Common myeloid progenitor, CD34-positive (primary cell): ENCODE data around the gene MLST8.

ENCODE experiments used
- CTCF ChIA-PET: fragments of 350-600 bp; sonication (Branson Sonifier 250); formaldehyde crosslinking; loops from one replicate; lab custom pipeline; 2021; ENCODE audit warnings: antibody characterized with exemption; lab: Charles Lee
- POLR2A ChIA-PET: fragments of 350-600 bp; sonication (Branson Sonifier 250); formaldehyde crosslinking; loops from one replicate; lab custom pipeline; 2021; ENCODE audit warnings: antibody characterized with exemption; lab: Charles Lee
- DNase-seq, 3 donors: peaks; one replicate each; pipeline versions ENCODE4 v3.0.0 to v3.0.0-alpha.2; 2013
- H3K27ac ChIP-seq, 2 experiments: 1 replicate in 1 of 2; 2 replicates in 1 of 2; pipeline ENCODE4 v1.7.0; 2013; ENCODE audit warnings: inconsistent platforms in 2 of 2, low read length in 2 of 2, mild to moderate bottlenecking in 2 of 2, low read depth in 1 of 2, moderate library complexity in 1 of 2; ENCODE audit not compliant: severe bottlenecking in 2 of 2, insufficient read depth in 1 of 2, poor library complexity in 1 of 2
- H3K27me3 ChIP-seq, 5 experiments: replicated peaks in 2 of 5; 1 replicate in 3 of 5; 2 replicates in 2 of 5; pipeline versions ENCODE4 v1.6.1 to v1.7.0; 2013; ENCODE audit warnings: low read length in 4 of 5, mild to moderate bottlenecking in 2 of 5, moderate library complexity in 2 of 5, inconsistent platforms in 1 of 5; ENCODE audit not compliant: insufficient read depth in 5 of 5, control insufficient read depth in 4 of 5
- H3K36me3 ChIP-seq, 4 experiments: 1 replicate in 2 of 4; 2 replicates in 2 of 4; pipeline versions ENCODE4 v1.6.1 to v1.7.0; 2013; ENCODE audit warnings: low read length in 3 of 4, control low read depth in 1 of 4, mild to moderate bottlenecking in 1 of 4; ENCODE audit not compliant: control insufficient read depth in 4 of 4, insufficient read depth in 4 of 4
- H3K4me1 ChIP-seq, 4 experiments: 1 replicate in 3 of 4; 2 replicates in 1 of 4; pipeline versions ENCODE4 v1.6.1 to v1.7.1; 2013; ENCODE audit warnings: low read length in 3 of 4, mild to moderate bottlenecking in 3 of 4, control low read depth in 1 of 4, inconsistent platforms in 1 of 4, moderate library complexity in 1 of 4; ENCODE audit not compliant: control insufficient read depth in 4 of 4, insufficient read depth in 4 of 4; ENCODE audit errors: control extremely low read depth in 1 of 4
- H3K4me3 ChIP-seq, 7 experiments: 1 replicate in 4 of 7; 2 replicates in 3 of 7; pipeline versions ENCODE4 v1.5.1 to v1.7.0; 2013; ENCODE audit warnings: mild to moderate bottlenecking in 7 of 7, low read length in 6 of 7, moderate library complexity in 6 of 7, inconsistent platforms in 2 of 7, low read depth in 2 of 7, control low read depth in 1 of 7; ENCODE audit not compliant: insufficient read depth in 4 of 7, control insufficient read depth in 1 of 7; ENCODE audit errors: extremely low read depth in 1 of 7
- H3K9me3 ChIP-seq, 5 experiments: 1 replicate in 4 of 5; 2 replicates in 1 of 5; pipeline versions ENCODE4 v1.6.1 to v1.7.1; 2013; ENCODE audit warnings: low read length in 4 of 5, mild to moderate bottlenecking in 2 of 5, inconsistent platforms in 1 of 5, low read depth in 1 of 5, moderate library complexity in 1 of 5; ENCODE audit not compliant: control insufficient read depth in 4 of 5, insufficient read depth in 2 of 5; ENCODE audit errors: control extremely low read depth in 1 of 5
- WGBS: methylation state at CpG from one replicate; pipeline ENCODE4 v1.1.5; 2013; ENCODE audit not compliant: insufficient coverage; 5-methylcytosine and 5-hydroxymethylcytosine counted together

The MLST8 gene

DNA sequence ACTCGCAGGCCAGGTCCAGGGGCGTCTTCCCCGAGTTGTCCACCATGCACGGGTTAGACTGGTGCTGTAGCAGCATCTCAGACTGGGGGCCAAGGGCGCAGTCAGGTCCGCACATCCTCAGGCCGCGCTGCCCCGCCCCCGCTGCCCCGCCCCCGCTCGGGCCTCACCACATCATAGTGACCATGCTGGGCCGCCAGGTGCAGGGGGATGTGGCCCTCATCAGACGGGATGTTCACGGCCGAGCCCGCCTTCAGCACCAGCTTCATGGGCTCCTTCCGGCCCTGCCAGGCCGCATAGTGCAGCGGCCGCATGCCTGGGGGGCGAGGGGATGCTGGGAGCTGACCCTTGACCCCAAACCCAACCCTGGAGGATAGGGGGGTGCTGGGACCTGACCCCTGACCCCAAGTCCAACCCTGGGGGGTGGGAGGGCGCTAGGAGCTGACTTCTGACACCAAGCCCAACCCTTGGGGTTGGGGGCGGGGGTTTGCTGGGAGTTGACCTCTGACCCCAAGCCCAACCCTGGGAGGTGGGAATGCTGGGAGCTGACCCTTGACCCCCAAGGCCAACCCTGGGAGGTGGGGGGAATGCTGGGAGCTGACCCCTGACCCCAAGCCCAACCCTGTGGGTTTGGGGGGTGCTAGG lies 15.9 kb upstream of the MLST8 start:
- 98% methylated on average over 20 of the region's 25 CpGs for WGBS
- Histone ChIP-seq H3K4me3 (no peak overlapping the region), H3K36me3 (no peaks in the 10 kb centered on the region), H3K4me1 (no peaks in the 10 kb centered on the region), H3K9me3 (no peaks in the 10 kb centered on the region), H3K27me3 (peaks cover 0 to 12% (median 3%) of the 10 kb centered on the region in 5 experiments), H3K27ac (no peak overlapping the region)
- ChIA-PET POLR2A (no interaction called here), CTCF (no interaction called here)
- DNase-seq, result no peak

DNA sequence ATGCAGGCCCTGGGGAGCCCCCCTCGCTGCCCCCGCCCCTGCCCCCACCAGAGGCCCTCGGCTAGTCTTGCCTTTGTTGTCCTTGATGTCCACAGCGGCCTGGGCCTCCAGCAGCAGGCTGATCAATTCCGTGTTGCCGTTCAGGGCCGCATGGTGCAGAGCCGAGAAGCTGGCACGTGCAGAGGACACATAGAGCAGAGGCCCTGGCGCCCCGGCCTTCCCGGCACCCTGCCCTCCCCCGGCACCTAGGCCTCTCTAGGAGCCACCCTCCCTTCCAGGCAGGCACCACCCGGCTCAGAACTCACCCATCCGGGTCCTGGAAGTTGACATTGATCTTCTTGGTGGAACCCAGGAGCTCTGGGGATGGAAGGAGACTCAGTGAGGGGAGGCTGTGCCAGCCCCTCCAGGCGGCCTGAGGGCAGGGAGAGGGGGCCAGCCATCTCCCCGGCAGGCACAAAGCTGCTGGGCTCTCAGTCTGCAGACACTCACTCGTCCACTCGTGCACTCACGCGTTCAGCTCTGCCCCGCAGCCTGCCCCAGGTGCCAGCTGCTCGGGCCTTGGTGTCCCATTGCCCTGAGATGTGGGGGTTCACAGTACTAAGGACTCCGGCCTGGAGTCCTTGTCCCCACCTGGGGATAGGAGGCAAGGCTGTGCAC lies 15.1 kb upstream of the MLST8 start:
- Histone ChIP-seq H3K36me3 (no peaks in the 10 kb centered on the region), H3K9me3 (no peaks in the 10 kb centered on the region), H3K27me3 (peaks cover 0 to 20% (median 11%) of the 10 kb centered on the region in 5 experiments), H3K27ac (no peak overlapping the region), H3K4me3 (no peak overlapping the region), H3K4me1 (peaks cover 0 to 4% (median 2%) of the 10 kb centered on the region in 4 experiments)
- WGBS, result 97% methylated on average over 17 of the region's 24 CpGs
- ChIA-PET POLR2A (no interaction called here), CTCF (no interaction called here)
- no peak for DNase-seq

DNA sequence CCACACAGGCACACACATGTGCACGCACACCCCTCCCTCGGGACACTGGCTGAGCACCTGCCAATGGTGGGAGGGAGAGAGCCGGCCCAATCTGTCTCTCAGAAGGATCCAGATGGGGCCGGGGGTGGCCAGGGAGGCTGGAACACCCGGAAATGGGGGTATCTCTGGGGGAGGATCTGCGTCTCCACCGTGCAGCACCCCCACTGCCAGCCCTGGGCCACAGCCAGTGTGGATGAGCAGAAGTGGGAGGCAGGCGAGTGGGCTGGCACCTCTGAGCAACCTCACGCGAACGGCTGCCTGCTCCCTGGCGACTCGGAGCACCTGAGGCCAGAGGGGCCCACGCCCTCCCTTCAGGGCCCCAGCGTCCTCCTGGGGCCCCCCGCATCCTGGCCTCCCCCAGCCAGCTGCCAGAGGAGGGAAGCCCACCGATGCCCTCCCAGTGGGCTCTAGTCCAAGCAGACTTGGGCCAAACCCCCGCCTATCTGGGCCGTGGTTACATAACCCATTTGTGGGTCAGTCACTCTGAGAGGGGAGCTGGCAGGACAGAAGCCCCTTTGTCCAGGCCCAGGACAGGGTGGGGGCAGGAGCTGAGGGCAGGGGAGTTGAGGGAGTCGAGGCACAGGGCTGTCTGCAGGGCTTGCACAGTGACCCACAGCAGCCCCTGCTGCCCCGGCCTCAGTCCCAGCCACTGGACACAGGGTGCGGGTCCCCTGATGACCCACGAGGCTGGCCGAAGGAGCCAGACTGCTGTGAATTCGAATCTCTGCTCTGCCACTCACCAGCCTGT lies 14.4 kb upstream of the MLST8 start:
- Histone ChIP-seq H3K9me3 (no peaks in the 10 kb centered on the region), H3K36me3 (no peaks in the 10 kb centered on the region), H3K4me1 (peaks cover 0 to 11% (median 9%) of the 10 kb centered on the region in 4 experiments), H3K27me3 (peaks cover 0 to 27% (median 16%) of the 10 kb centered on the region in 5 experiments), H3K27ac (no peak overlapping the region), H3K4me3 (no peak overlapping the region)
- 95% methylated on average over 21 of the region's 25 CpGs for WGBS
- POLR2A ChIA-PET, result no interaction called here
- CTCF ChIA-PET, result interaction anchor here (0.8 kb wide), 1 partner anchor 13 kb away, joined by 3 read pairs; no protein-coding TSS in a partner anchor
- DNase-seq, result no peak

DNA sequence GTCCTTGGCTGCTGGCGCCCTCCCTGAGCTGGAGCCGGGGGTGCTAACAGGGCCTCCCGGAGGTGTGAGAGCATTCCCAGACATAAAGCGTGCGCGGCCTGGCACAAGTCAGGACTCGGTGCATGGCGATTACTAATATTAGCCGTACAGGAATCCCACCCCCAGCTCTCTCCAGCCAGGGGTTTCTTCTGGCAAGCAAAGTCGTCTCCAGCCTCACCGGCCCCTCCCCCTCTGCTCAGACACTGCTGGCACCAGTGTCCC lies 13.9 kb upstream of the MLST8 start:
- Histone ChIP-seq H3K4me1 (peaks cover 0 to 13% (median 11%) of the 10 kb centered on the region in 4 experiments), H3K27me3 (peaks cover 0 to 31% (median 16%) of the 10 kb centered on the region in 5 experiments), H3K9me3 (no peaks in the 10 kb centered on the region), H3K27ac (no peak overlapping the region), H3K4me3 (no peak overlapping the region), H3K36me3 (no peaks in the 10 kb centered on the region)
- DNase-seq, result no peak
- WGBS, result 97% methylated on average over 10 of the region's 11 CpGs
- CTCF ChIA-PET, result interaction anchor here (0.8 kb wide), 1 partner anchor 14 kb away, joined by 3 read pairs; no protein-coding TSS in a partner anchor
- POLR2A ChIA-PET, result interaction anchor here (0.6 kb wide), 1 partner anchor 13 kb away, joined by 3 read pairs; no protein-coding TSS in a partner anchor

DNA sequence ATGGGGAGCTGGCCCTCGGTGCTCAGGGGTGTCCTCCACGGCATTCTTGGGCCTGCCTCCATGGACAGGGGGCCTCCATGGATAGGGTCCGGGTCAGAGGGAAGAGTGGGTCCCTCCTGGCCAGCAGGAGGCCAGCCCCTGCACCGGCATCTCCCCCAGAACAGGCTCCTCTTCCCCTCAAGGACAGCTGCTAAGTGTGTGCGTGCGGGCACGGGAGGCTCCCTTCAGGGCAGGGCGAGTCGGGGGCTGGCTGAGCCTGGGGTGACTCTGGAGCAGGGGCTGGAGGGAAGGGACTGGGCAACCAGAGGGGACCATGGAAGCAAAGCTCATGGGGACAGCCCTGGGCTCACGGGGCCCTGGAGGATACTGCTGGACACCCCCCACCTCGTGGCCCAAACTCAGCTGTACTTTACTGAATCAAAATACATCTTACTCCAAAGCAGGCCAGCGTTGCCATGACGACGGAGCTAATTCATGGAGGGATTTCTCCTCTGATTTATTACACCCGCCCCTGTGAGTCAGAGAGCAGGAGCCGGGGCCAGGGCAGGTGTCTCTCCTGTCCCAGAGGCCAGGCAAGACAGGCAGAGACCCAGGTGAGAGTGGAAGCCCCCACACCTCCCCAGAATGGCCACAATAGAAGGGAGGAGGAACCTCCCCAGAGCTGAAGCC lies 11.0 kb upstream of the MLST8 start:
- ChIA-PET POLR2A (no interaction called here), CTCF (interaction anchor here (0.8 to 2.6 kb wide), 9 partner anchors 9 to 343 kb away, joined by 3 to 8 read pairs (median 5); partner anchors contain the start of genes CCNF and ECI1)
- Histone ChIP-seq H3K4me3 (no peak overlapping the region), H3K27me3 (peaks cover 8 to 58% (median 23%) of the 10 kb centered on the region in 5 experiments), H3K36me3 (no peaks in the 10 kb centered on the region), H3K9me3 (no peaks in the 10 kb centered on the region), H3K27ac (no peak overlapping the region), H3K4me1 (peaks cover 0 to 16% (median 11%) of the 10 kb centered on the region in 4 experiments)
- 81% methylated on average over 14 of the region's 16 CpGs for WGBS
- peak in 2 of 3 donors; percentile 42 to 55 for DNase-seq

DNA sequence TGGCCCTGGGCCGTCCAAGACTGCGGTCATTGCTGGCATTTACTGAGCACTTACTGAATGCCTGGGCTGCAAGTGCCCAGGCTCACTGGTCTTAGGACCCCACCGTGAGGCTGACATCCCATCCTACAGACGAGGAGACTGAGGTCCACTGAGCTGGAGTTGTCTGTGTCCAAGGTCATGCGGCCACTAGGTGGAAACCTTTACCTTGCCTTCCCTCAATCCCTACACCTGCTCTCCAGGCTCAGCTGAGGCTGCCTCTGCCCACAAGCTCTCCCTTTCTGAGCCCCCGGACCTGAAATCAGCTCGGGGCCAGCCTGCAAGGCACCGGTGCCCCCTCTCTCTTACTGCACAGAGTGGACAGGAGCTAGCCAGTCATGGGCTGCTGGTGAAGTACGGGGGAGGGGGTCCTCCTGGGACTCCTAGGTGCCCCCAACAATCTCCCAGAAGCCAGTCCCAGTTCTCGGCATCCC lies 10.4 kb upstream of the MLST8 start:
- Histone ChIP-seq H3K4me1 (peaks cover 0 to 16% (median 11%) of the 10 kb centered on the region in 4 experiments), H3K9me3 (no peaks in the 10 kb centered on the region), H3K36me3 (no peaks in the 10 kb centered on the region), H3K4me3 (peak overlapping the region in 2 of 7 experiments; percentile 6 to 19), H3K27ac (no peak overlapping the region), H3K27me3 (peaks cover 8 to 61% (median 23%) of the 10 kb centered on the region in 5 experiments)
- CTCF ChIA-PET, result interaction anchor here (0.8 to 2.6 kb wide), 9 partner anchors 9 to 342 kb away, joined by 3 to 8 read pairs (median 5); partner anchors contain the start of genes CCNF and ECI1
- POLR2A ChIA-PET, result interaction anchor here (0.9 kb wide), 1 partner anchor 39 kb away, joined by 3 read pairs; the partner anchor contains the start of gene TRAF7
- DNase-seq, result peak; percentile 40 to 69 (median 64)
- 42% methylated on average over 5 of the region's 10 CpGs for WGBS
